K562 (cell line): ENCODE measurements around the gene ZNF77. TPM values are rescaled to one million over a fixed set of nuclear protein-coding genes. Genes with fewer than 3 reads are reported as not detected.
A peak's percentile ranks its signal among the peaks of the same experiment; 100 is the strongest.

Experiments used
- ATAC-seq: fragments of 200-7000 bp; cut with Tn5 transposase; 3 replicates; pipeline ENCODE4 v1.9.1; 2020; ENCODE audit warnings: moderate library complexity
- BruUV-seq: library from RNA; stranded (reverse); fragments of 400-500 nt; replicated peaks from 2 replicates; lab custom pipeline; 2021; lab: Mats Ljungman, UMichigan
- CTCF ChIA-PET: fragments of 300-600 bp; formaldehyde crosslinking; extraction: SDS; loops from one replicate; lab custom pipeline; 2021; ENCODE audit warnings: low intra/inter-chr PET ratio; lab: Yijun Ruan, JAX
- POLR2A ChIA-PET: fragments of 300-600, 350-650 bp; sonication (Branson Sonifier 250); formaldehyde crosslinking; extraction: SDS; loops from one replicate; lab custom pipeline; 2021; ENCODE audit warnings: antibody characterized with exemption, inconsistent platforms; lab: Yijun Ruan, JAX
- DNase-seq, 4 experiments: peaks; one replicate each; pipeline versions ENCODE4 v3.0.0 to v3.0.0-alpha.2; 2011 to 2018; ENCODE audit warnings: low spot score in 3 of 4, mixed read lengths in 3 of 4; ENCODE audit errors: extremely low read depth in 1 of 4
- FAIRE-seq: peaks from 2 replicates; lab custom pipeline; 2011; peaks lifted over from hg19 to GRCh38; lab: Jason Lieb, UNC
- H2AFZ ChIP-seq: 2 replicates; pipeline ENCODE4 v1.6.0; 2011; ENCODE audit warnings: low read depth, low read length, control low read depth, inconsistent platforms
- H3K27ac ChIP-seq: fragments of 200-600 bp; 3 replicates; pipeline ENCODE4 v1.8.0; 2011; ENCODE audit warnings: low read depth, mild to moderate bottlenecking, control low read depth, inconsistent platforms, low read length, moderate library complexity, mixed read lengths; ENCODE audit errors: extremely low read depth
- H3K27me3 ChIP-seq, 2 experiments: fragments of 300-600 bp in 1 of 2; 2 replicates in 1 of 2; 3 replicates in 1 of 2; pipeline versions ENCODE4 v1.6.0 to v1.8.0; 2011; ENCODE audit warnings: inconsistent platforms in 2 of 2, low read length in 2 of 2, mild to moderate bottlenecking in 1 of 2, mixed read lengths in 1 of 2, moderate library complexity in 1 of 2; ENCODE audit not compliant: control insufficient read depth in 2 of 2, insufficient read depth in 2 of 2
- H3K36me3 ChIP-seq: fragments of 300-600 bp; 3 replicates; pipeline ENCODE4 v1.8.0; 2011; ENCODE audit warnings: mild to moderate bottlenecking, low read length, inconsistent platforms; ENCODE audit not compliant: control insufficient read depth, insufficient read depth
- H3K4me1 ChIP-seq, 2 experiments: fragments of 200-600 bp in 1 of 2; replicated peaks in 1 of 2; 2 replicates in 1 of 2; 3 replicates in 1 of 2; pipeline versions ENCODE4 v1.5.1 to v1.8.0; 2011; ENCODE audit warnings: inconsistent platforms in 2 of 2, low read length in 2 of 2, mild to moderate bottlenecking in 1 of 2, mixed read lengths in 1 of 2, moderate library complexity in 1 of 2; ENCODE audit not compliant: control insufficient read depth in 2 of 2, insufficient read depth in 2 of 2
- H3K4me2 ChIP-seq: 2 replicates; pipeline ENCODE4 v1.6.1; 2011; ENCODE audit warnings: low read length, control low read depth, inconsistent platforms, mixed read lengths; ENCODE audit not compliant: insufficient read depth
- H3K4me3 ChIP-seq: fragments of 200-600 bp; sonication (generic), shearing (Covaris generic); 2 replicates; pipeline ENCODE4 v1.5.1; 2016; ENCODE audit warnings: control low read depth, inconsistent platforms
- H3K79me2 ChIP-seq: fragments of 200-600 bp; 3 replicates; pipeline ENCODE4 v1.8.0; 2011; ENCODE audit warnings: low read length, inconsistent platforms; ENCODE audit not compliant: control insufficient read depth, insufficient read depth
- H3K9ac ChIP-seq, 2 experiments: 2 replicates each; pipeline versions ENCODE4 v1.6.0 to v1.6.1; 2011; ENCODE audit warnings: low read depth in 2 of 2, low read length in 2 of 2, control low read depth in 1 of 2, inconsistent platforms in 1 of 2, mild to moderate bottlenecking in 1 of 2, mixed read lengths in 1 of 2; ENCODE audit not compliant: insufficient read depth in 1 of 2
- H3K9me1 ChIP-seq: one replicate; pipeline ENCODE4 v1.6.0; 2011; ENCODE audit warnings: inconsistent platforms, mild to moderate bottlenecking, low read length, moderate library complexity; ENCODE audit not compliant: control insufficient read depth, insufficient read depth
- H3K9me3 ChIP-seq: replicated peaks from 2 replicates; pipeline ENCODE4 v1.5.1; 2011; ENCODE audit warnings: low read depth, low read length, inconsistent platforms; ENCODE audit not compliant: control insufficient read depth, insufficient read depth
- H4K20me1 ChIP-seq: replicated peaks from 2 replicates; pipeline ENCODE4 v1.6.1; 2011; ENCODE audit warnings: low read length, inconsistent platforms, mixed read lengths; ENCODE audit not compliant: control insufficient read depth, insufficient read depth
- C11orf30 ChIP-seq: fragments of 450-650 bp; IDR thresholded peaks from 2 replicates; pipeline ENCODE4 v1.6.1; 2016; ENCODE audit warnings: low read depth, mild to moderate bottlenecking
- CBFA2T3 ChIP-seq: fragments of 450-650 bp; IDR thresholded peaks from 2 replicates; pipeline ENCODE4 v1.6.1; 2017
- CEBPB ChIP-seq: fragments of 450-650 bp; IDR thresholded peaks from 2 replicates; pipeline ENCODE4 v1.6.1; 2016; ENCODE audit warnings: missing genetic modification characterization, missing compliant biosample characterization
- CREM ChIP-seq: IDR thresholded peaks from 2 replicates; pipeline ENCODE4 v1.6.1; 2014; ENCODE audit warnings: antibody characterized with exemption, low read depth
- ETV1 ChIP-seq: fragments of 450-650 bp; conservative IDR thresholded peaks from 2 replicates; pipeline ENCODE4 v1.6.1; 2016; ENCODE audit warnings: missing genetic modification characterization, control low read depth, low read depth, missing compliant biosample characterization
- FOXM1 ChIP-seq, 2 experiments: fragments of 450-650 bp in 1 of 2; sonication (generic) in 1 of 2; formaldehyde crosslinking in 1 of 2; IDR thresholded peaks; 2 replicates each; pipeline versions ENCODE4 v1.6.1 to v1.9.0; 2017 to 2022; ENCODE audit warnings: low read depth in 2 of 2, mild to moderate bottlenecking in 2 of 2, missing genetic modification reagents in 1 of 2, moderate library complexity in 1 of 2
- NCOA2 ChIP-seq, 2 experiments: fragments of 450-650 bp; IDR thresholded peaks; 2 replicates each; pipeline ENCODE4 v1.6.1; 2018; ENCODE audit warnings: mild to moderate bottlenecking in 2 of 2, moderate library complexity in 1 of 2; ENCODE audit not compliant: partially characterized antibody in 2 of 2
- NELFE ChIP-seq: IDR thresholded peaks from 2 replicates; pipeline ENCODE4 v1.6.1; 2011; ENCODE audit warnings: mild to moderate bottlenecking; ENCODE audit not compliant: insufficient read depth, insufficient read length
- NEUROD1 ChIP-seq: fragments of 150-350 bp; IDR thresholded peaks from 2 replicates; pipeline ENCODE4 v1.6.1; 2014; ENCODE audit warnings: borderline replicate concordance, low read length, low read depth; ENCODE audit not compliant: partially characterized antibody
- NR4A1 ChIP-seq, 2 experiments: fragments of 250-450 bp in 1 of 2; fragments of 450-650 bp in 1 of 2; sonication (Bioruptor Pico) in 1 of 2; IDR thresholded peaks; 2 replicates each; pipeline versions ENCODE4 v1.4.0 to v1.6.1; 2016 to 2020; ENCODE audit warnings: mild to moderate bottlenecking in 2 of 2, missing compliant biosample characterization in 1 of 2, missing genetic modification characterization in 1 of 2, moderate library complexity in 1 of 2
- SIX5 ChIP-seq, 2 experiments: IDR thresholded peaks; 2 replicates each; pipeline ENCODE4 v1.6.1; 2011; ENCODE audit warnings: low read length in 2 of 2, borderline replicate concordance in 1 of 2, low read depth in 1 of 2, mild to moderate bottlenecking in 1 of 2, moderate library complexity in 1 of 2; ENCODE audit not compliant: insufficient read depth in 1 of 2
- TCFL5 ChIP-seq: fragments of 250-450 bp; sonication (Bioruptor Pico); conservative IDR thresholded peaks from 2 replicates; pipeline ENCODE4 v1.6.1; 2021; ENCODE audit warnings: mild to moderate bottlenecking, moderate library complexity, matching md5 sums
- ZBTB1 ChIP-seq: sonication (generic); formaldehyde crosslinking; IDR thresholded peaks from 2 replicates; pipeline ENCODE4 v1.8.1; 2023; ENCODE audit warnings: missing genetic modification reagents, low read depth, mild to moderate bottlenecking, borderline replicate concordance
- ZNF408 ChIP-seq: fragments of 250-450 bp; sonication (Bioruptor Pico); IDR thresholded peaks from 2 replicates; pipeline ENCODE4 v1.4.0; 2020; ENCODE audit warnings: low read depth, mild to moderate bottlenecking, moderate library complexity
- ZNF551 ChIP-seq: fragments of 250-450 bp; sonication (Bioruptor Pico); IDR thresholded peaks from 2 replicates; pipeline ENCODE4 v1.5.0; 2021; ENCODE audit warnings: mild to moderate bottlenecking, moderate library complexity
- WGBS: fragments of 100-300 bp; shearing (Covaris generic); methylation state at CpG from one replicate; pipeline ENCODE4 v1.1.6; 2016; ENCODE audit warnings: low coverage, mixed read lengths; ENCODE audit not compliant: insufficient coverage; ENCODE audit errors: missing lambda C conversion rate; 5-methylcytosine and 5-hydroxymethylcytosine counted together
- in situ Hi-C: fragments of 300-500 bp; cut with MboI; formaldehyde crosslinking; loops from 4 replicates; pipeline ENCODE4 v1.15.0; 2018; ENCODE audit warnings: inconsistent platforms, mixed read lengths
- intact Hi-C: fragments of 100-400 bp; cut with micrococcal nuclease; formaldehyde crosslinking; loops from 2 replicates; pipeline ENCODE4 v1.14.2; 2022
- polyA plus RNA-seq, 8 experiments: library from polyadenylated mRNA; depleted of rRNA in 4 of 8; stranded (reverse) in 5 of 8; unstranded in 3 of 8; fragments of >200 nt; fragmentation: Nextera tagmentation in 2 of 8; fragmentation: Illumina TruSeq in 1 of 8; extraction: Ambion mirVana in 2 of 8; extraction: Trizol in 1 of 8; gene quantifications; 2 replicates each; pipeline versions ENCODE4 v1.2.1 to v1.2.3, GENCODE V29; 2011 to 2014; ENCODE audit warnings: inconsistent platforms in 1 of 8, missing spikeins in 1 of 8
- total RNA-seq, 7 experiments: library from RNA; depleted of rRNA in 6 of 7; stranded (reverse); fragments of >200 nt in 6 of 7; fragmentation: Illumina TruSeq in 2 of 7; extraction: Trizol in 2 of 7; gene quantifications; 2 replicates each; pipeline versions ENCODE4 v1.2.1 to v1.2.3, GENCODE V29; 2011 to 2021; ENCODE audit warnings: low replicate concordance in 1 of 7
- TF ChIP-seq, protein P1 (sequence below): sonication (generic); IDR thresholded peaks from 2 replicates; pipeline ENCODE4 v1.6.1; 2016
- TF ChIP-seq, protein P2 (sequence below): sonication (generic); formaldehyde crosslinking; IDR thresholded peaks from 2 replicates; pipeline ENCODE4 v1.8.0; 2023; ENCODE audit warnings: missing genetic modification reagents, mild to moderate bottlenecking, borderline replicate concordance

ZNF77 gene
- total and polyA plus RNA-seq, 9 of the 15 experiments (the other 6 are each of a cell fraction or from before 2014, with no cell fraction given), result 4.3 to 14.5 (median 7.7) TPM

DNA sequence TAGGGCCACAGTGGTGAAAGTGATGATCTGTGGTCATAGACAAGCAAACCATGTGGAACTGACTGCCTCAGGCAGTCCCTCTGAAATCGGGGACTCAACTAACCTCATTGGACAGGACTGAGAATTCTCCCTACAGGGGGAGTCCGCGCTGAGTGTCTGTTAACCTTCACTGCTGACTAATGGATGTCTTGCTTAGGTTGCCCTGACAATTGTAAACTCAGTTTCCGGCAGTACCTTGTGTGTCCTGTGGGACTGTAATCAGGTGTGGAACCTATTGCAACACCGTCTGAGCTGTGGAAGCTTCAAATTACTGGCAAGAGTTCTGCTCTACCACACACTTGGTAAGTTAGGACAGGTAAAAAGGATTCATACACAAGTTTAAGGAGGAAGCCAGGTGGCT is 21.8 kb downstream of the ZNF77 start:
- Histone ChIP-seq H3K4me3 (no peak overlapping the region), H4K20me1 (no peaks in the 10 kb centered on the region), H3K9ac (no peak overlapping the region), H3K79me2 (no peaks in the 10 kb centered on the region), H3K4me1 (no peaks in the 10 kb centered on the region; a peak in 1 of 5 replicates), H3K36me3 (peaks cover 11% of the 10 kb centered on the region), H3K27ac (no peak overlapping the region), H2AFZ (no peak overlapping the region), H3K4me2 (no peak overlapping the region), H3K9me1 (no peaks in the 10 kb centered on the region), H3K27me3 (no peaks in the 10 kb centered on the region), H3K9me3 (peaks cover 3% of the 10 kb centered on the region)
- DNase-seq (peak in 3 of 4 experiments; percentile 29 to 41 (median 36)), ATAC-seq (peak; percentile 88), FAIRE-seq (peak; percentile 23)
- intact Hi-C loops (no loop called here), in situ Hi-C loops (no loop called here)
- CTCF ChIA-PET, result no interaction called here
- 32% methylated on average over 5 of the region's 5 CpGs for WGBS
- POLR2A ChIA-PET, result interaction anchor here (0.6 to 0.7 kb wide), 2 partner anchors 46 to 1534 kb away, joined by 3 read pairs; no protein-coding TSS in a partner anchor
- no TSS peak for BruUV-seq
- no peak for TF ChIP-seq NCOA2 (IDR thresholded peaks at IDR 0.05; ENCODE audit: partially characterized antibody in 2 of 2)
- TF ChIP-seq SIX5 (IDR thresholded peaks at IDR 0.05; ENCODE audit: borderline replicate concordance in 1 of 2, insufficient read depth in 1 of 2, low read depth in 1 of 2, low read length in 2 of 2), result no peak
- TF ChIP-seq ETV1 (tag), result no peak
- no peak for TF ChIP-seq FOXM1 (IDR thresholded peaks at IDR 0.05; ENCODE audit: low read depth)
- TF ChIP-seq FOXM1 (CRISPR knock-in tag; IDR thresholded peaks at IDR 0.05; ENCODE audit: low read depth), result no peak
- no peak for TF ChIP-seq ZNF551 (CRISPR knock-in tag)
- no peak for TF ChIP-seq C11orf30
- no peak for TF ChIP-seq CBFA2T3
- TF ChIP-seq CREM, result no peak
- TF ChIP-seq ZBTB1, result no peak
- no peak for TF ChIP-seq ZNF408
- no peak for TF ChIP-seq NR4A1 (CRISPR knock-in tag; IDR thresholded peaks at IDR 0.05)
- no peak for TF ChIP-seq NR4A1 (tag; IDR thresholded peaks at IDR 0.05)
- TF ChIP-seq CEBPB (tag), result peak; percentile 87
- TF ChIP-seq TCFL5 (CRISPR knock-in tag), result no peak
- no peak for TF ChIP-seq NELFE
- TF ChIP-seq, protein P1, sequence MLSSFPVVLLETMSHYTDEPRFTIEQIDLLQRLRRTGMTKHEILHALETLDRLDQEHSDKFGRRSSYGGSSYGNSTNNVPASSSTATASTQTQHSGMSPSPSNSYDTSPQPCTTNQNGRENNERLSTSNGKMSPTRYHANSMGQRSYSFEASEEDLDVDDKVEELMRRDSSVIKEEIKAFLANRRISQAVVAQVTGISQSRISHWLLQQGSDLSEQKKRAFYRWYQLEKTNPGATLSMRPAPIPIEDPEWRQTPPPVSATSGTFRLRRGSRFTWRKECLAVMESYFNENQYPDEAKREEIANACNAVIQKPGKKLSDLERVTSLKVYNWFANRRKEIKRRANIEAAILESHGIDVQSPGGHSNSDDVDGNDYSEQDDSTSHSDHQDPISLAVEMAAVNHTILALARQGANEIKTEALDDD, result peak; percentile 13; the same call in 1 of the 2 replicates
- TF ChIP-seq, protein P2, sequence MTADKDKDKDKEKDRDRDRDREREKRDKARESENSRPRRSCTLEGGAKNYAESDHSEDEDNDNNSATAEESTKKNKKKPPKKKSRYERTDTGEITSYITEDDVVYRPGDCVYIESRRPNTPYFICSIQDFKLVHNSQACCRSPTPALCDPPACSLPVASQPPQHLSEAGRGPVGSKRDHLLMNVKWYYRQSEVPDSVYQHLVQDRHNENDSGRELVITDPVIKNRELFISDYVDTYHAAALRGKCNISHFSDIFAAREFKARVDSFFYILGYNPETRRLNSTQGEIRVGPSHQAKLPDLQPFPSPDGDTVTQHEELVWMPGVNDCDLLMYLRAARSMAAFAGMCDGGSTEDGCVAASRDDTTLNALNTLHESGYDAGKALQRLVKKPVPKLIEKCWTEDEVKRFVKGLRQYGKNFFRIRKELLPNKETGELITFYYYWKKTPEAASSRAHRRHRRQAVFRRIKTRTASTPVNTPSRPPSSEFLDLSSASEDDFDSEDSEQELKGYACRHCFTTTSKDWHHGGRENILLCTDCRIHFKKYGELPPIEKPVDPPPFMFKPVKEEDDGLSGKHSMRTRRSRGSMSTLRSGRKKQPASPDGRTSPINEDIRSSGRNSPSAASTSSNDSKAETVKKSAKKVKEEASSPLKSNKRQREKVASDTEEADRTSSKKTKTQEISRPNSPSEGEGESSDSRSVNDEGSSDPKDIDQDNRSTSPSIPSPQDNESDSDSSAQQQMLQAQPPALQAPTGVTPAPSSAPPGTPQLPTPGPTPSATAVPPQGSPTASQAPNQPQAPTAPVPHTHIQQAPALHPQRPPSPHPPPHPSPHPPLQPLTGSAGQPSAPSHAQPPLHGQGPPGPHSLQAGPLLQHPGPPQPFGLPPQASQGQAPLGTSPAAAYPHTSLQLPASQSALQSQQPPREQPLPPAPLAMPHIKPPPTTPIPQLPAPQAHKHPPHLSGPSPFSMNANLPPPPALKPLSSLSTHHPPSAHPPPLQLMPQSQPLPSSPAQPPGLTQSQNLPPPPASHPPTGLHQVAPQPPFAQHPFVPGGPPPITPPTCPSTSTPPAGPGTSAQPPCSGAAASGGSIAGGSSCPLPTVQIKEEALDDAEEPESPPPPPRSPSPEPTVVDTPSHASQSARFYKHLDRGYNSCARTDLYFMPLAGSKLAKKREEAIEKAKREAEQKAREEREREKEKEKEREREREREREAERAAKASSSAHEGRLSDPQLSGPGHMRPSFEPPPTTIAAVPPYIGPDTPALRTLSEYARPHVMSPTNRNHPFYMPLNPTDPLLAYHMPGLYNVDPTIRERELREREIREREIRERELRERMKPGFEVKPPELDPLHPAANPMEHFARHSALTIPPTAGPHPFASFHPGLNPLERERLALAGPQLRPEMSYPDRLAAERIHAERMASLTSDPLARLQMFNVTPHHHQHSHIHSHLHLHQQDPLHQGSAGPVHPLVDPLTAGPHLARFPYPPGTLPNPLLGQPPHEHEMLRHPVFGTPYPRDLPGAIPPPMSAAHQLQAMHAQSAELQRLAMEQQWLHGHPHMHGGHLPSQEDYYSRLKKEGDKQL (CRISPR knock-in tag), result no peak
- no peak for TF ChIP-seq NEUROD1
